WTC11 (cell line): Measurements from ENCODE around the gene FAM117B. TPM values are rescaled to one million over a fixed set of nuclear protein-coding genes. Genes with fewer than 3 reads are reported as not detected.
"Not testable (repeated sequence)": the region's sequence is repeated elsewhere in the genome, so short reads cannot be mapped to it uniquely, and the experiment has no call there.

Experiments used
- ATAC-seq: fragments of 200-7000 bp; cut with Tn5 transposase; 2 replicates; pipeline ENCODE4 v1.10.0; 2021; ENCODE audit warnings: mild to moderate bottlenecking, moderate library complexity
- CTCF ChIA-PET: fragments of 300-600 bp; sonication (Branson Sonifier 250); formaldehyde crosslinking; loops from one replicate; lab custom pipeline; 2021; ENCODE audit warnings: antibody characterized with exemption; lab: Charles Lee
- POLR2A ChIA-PET: fragments of 350-600 bp; sonication (Branson Sonifier 250); formaldehyde crosslinking; loops from one replicate; lab custom pipeline; 2021; ENCODE audit warnings: antibody characterized with exemption; lab: Charles Lee
- DNase-seq: peaks from one replicate; pipeline ENCODE4 v3.0.0; 2021; ENCODE audit warnings: low spot score
- H3K27ac Mint-ChIP-seq: 2 replicates; pipeline ENCODE4 v1.8.0; 2021; ENCODE audit warnings: mixed read lengths
- H3K27me3 Mint-ChIP-seq: 2 replicates; pipeline ENCODE4 v1.8.0; 2021; ENCODE audit warnings: low read depth, mild to moderate bottlenecking, moderate library complexity, mixed read lengths
- H3K36me3 Mint-ChIP-seq: 2 replicates; pipeline ENCODE4 v1.8.0; 2021; ENCODE audit warnings: mixed read lengths
- H3K4me1 Mint-ChIP-seq: 2 replicates; pipeline ENCODE4 v1.8.0; 2022; ENCODE audit warnings: mixed read lengths
- H3K4me3 Mint-ChIP-seq: 2 replicates; pipeline ENCODE4 v1.8.0; 2021; ENCODE audit warnings: mild to moderate bottlenecking, moderate library complexity, mixed read lengths
- H3K9me3 Mint-ChIP-seq: 2 replicates; pipeline ENCODE4 v1.8.0; 2021; ENCODE audit warnings: mixed read lengths
- AFF4 ChIP-seq: sonication (generic); formaldehyde crosslinking; IDR thresholded peaks from 2 replicates; pipeline ENCODE4 v1.8.1; 2023; ENCODE audit warnings: mild to moderate bottlenecking, missing genetic modification reagents, borderline replicate concordance
- CBFB ChIP-seq: sonication (generic); formaldehyde crosslinking; IDR thresholded peaks from 2 replicates; pipeline ENCODE4 v1.8.1; 2022; ENCODE audit warnings: mild to moderate bottlenecking, low read depth, missing genetic modification reagents
- CREM ChIP-seq: sonication (generic); formaldehyde crosslinking; IDR thresholded peaks from 2 replicates; pipeline ENCODE4 v1.8.1; 2022; ENCODE audit warnings: mild to moderate bottlenecking, missing genetic modification reagents, moderate library complexity
- E2F5 ChIP-seq: sonication (generic); formaldehyde crosslinking; IDR thresholded peaks from 2 replicates; pipeline ENCODE4 v1.8.1; 2022; ENCODE audit warnings: mild to moderate bottlenecking, moderate library complexity, missing genetic modification reagents
- ELF4 ChIP-seq: sonication (generic); formaldehyde crosslinking; IDR thresholded peaks from 2 replicates; pipeline ENCODE4 v1.8.1; 2022; ENCODE audit warnings: low read depth, mild to moderate bottlenecking, moderate library complexity, missing genetic modification reagents
- FOXJ3 ChIP-seq: sonication (generic); formaldehyde crosslinking; IDR thresholded peaks from 2 replicates; pipeline ENCODE4 v1.9.0; 2021; ENCODE audit warnings: missing genetic modification reagents, mild to moderate bottlenecking, borderline replicate concordance
- HMGA2 ChIP-seq: fragments of 250-450 bp; sonication (Bioruptor Pico); IDR thresholded peaks from 2 replicates; pipeline ENCODE4 v1.4.0; 2021; ENCODE audit warnings: mild to moderate bottlenecking, moderate library complexity
- IRF1 ChIP-seq: sonication (generic); formaldehyde crosslinking; IDR thresholded peaks from 2 replicates; pipeline ENCODE4 v1.8.0; 2023; ENCODE audit warnings: missing genetic modification reagents
- JUN ChIP-seq: sonication (generic); formaldehyde crosslinking; IDR thresholded peaks from 2 replicates; pipeline ENCODE4 v1.8.0; 2023; ENCODE audit warnings: mild to moderate bottlenecking, missing genetic modification reagents
- MAX ChIP-seq: sonication (generic); formaldehyde crosslinking; IDR thresholded peaks from 2 replicates; pipeline ENCODE4 v1.8.0; 2022; ENCODE audit warnings: mild to moderate bottlenecking, missing genetic modification reagents
- NFYB ChIP-seq: sonication (generic); formaldehyde crosslinking; conservative IDR thresholded peaks from 2 replicates; pipeline ENCODE4 v1.8.0; 2022; ENCODE audit warnings: low read depth, missing genetic modification reagents
- NR2C2 ChIP-seq: sonication (generic); formaldehyde crosslinking; IDR thresholded peaks from 2 replicates; pipeline ENCODE4 v1.8.0; 2022; ENCODE audit warnings: mild to moderate bottlenecking, missing genetic modification reagents
- PRRX2 ChIP-seq: fragments of 250-450 bp; sonication (Bioruptor Pico); IDR thresholded peaks from 2 replicates; pipeline ENCODE4 v1.8.0; 2021; ENCODE audit warnings: mild to moderate bottlenecking
- SMAD4 ChIP-seq: sonication (generic); formaldehyde crosslinking; IDR thresholded peaks from 2 replicates; pipeline ENCODE4 v1.8.0; 2022; ENCODE audit warnings: mild to moderate bottlenecking, missing genetic modification reagents
- TEAD4 ChIP-seq: sonication (generic); formaldehyde crosslinking; IDR thresholded peaks from 2 replicates; pipeline ENCODE4 v1.8.0; 2022; ENCODE audit warnings: mild to moderate bottlenecking, missing genetic modification reagents
- ZBTB43 ChIP-seq: sonication (generic); formaldehyde crosslinking; IDR thresholded peaks from 2 replicates; pipeline ENCODE4 v1.8.1; 2023; ENCODE audit warnings: mild to moderate bottlenecking, missing genetic modification reagents
- ZNF263 ChIP-seq: sonication (generic); formaldehyde crosslinking; IDR thresholded peaks from 2 replicates; pipeline ENCODE4 v1.8.1; 2022; ENCODE audit warnings: low read depth, mild to moderate bottlenecking, moderate library complexity, missing genetic modification reagents
- ZNF396 ChIP-seq: fragments of 250-450 bp; sonication (Bioruptor Pico); IDR thresholded peaks from 2 replicates; pipeline ENCODE4 v1.8.0; 2021; ENCODE audit warnings: mild to moderate bottlenecking, moderate library complexity, borderline replicate concordance
- ZNF512 ChIP-seq: sonication (generic); formaldehyde crosslinking; IDR thresholded peaks from 2 replicates; pipeline ENCODE4 v1.8.1; 2022; ENCODE audit warnings: missing genetic modification reagents, borderline replicate concordance
- ZSCAN18 ChIP-seq: fragments of 250-450 bp; sonication (Bioruptor Pico); IDR thresholded peaks from 2 replicates; pipeline ENCODE4 v2.1.2; 2022; ENCODE audit warnings: mild to moderate bottlenecking, moderate library complexity
- total RNA-seq: library from RNA; stranded (reverse); gene quantifications from 3 replicates; pipeline ENCODE4 v1.2.3, GENCODE V29; 2021

Gene FAM117B
- total RNA-seq, 1 experiment from 2014 or later: 18.1 TPM

GRCh38 chr2:202671317-202672035, 36.7 kb downstream of the FAM117B start:
- no peak overlapping the region for H3K27ac Mint-ChIP-seq
- TF ChIP-seq TEAD4 (CRISPR knock-in tag): no peak
- TF ChIP-seq ZNF396 (CRISPR knock-in tag): no peak
- TF ChIP-seq NR2C2: no peak
- no peak for TF ChIP-seq NFYB (CRISPR knock-in tag)
- TF ChIP-seq JUN: no peak
- TF ChIP-seq E2F5 (CRISPR knock-in tag): no peak
- no peak for TF ChIP-seq ZNF263 (CRISPR knock-in tag)
- no peak for TF ChIP-seq IRF1
- no peak for TF ChIP-seq ELF4 (CRISPR knock-in tag)
- TF ChIP-seq PRRX2 (CRISPR knock-in tag): no peak
- no peak for TF ChIP-seq ZSCAN18
- no peak for TF ChIP-seq CBFB
- TF ChIP-seq CREM: no peak
- no peak for TF ChIP-seq AFF4 (CRISPR knock-in tag)
- TF ChIP-seq, all 79 proteins: peak for 0
- no peaks in the 10 kb centered on the region for H3K36me3 Mint-ChIP-seq
- POLR2A ChIA-PET: no interaction called here
- H3K27me3 Mint-ChIP-seq: no peaks in the 10 kb centered on the region
- H3K4me3 Mint-ChIP-seq: no peak overlapping the region
- no peak for DNase-seq
- H3K9me3 Mint-ChIP-seq: no peaks in the 10 kb centered on the region
- ATAC-seq: no peak
- CTCF ChIA-PET: no interaction called here
- H3K4me1 Mint-ChIP-seq: peaks cover 3% of the 10 kb centered on the region; the same call in 1 of the 2 replicates

- POLR2A ChIA-PET, H3K9me3 Mint-ChIP-seq, H3K4me3 Mint-ChIP-seq, H3K27ac Mint-ChIP-seq, ATAC-seq, H3K36me3 Mint-ChIP-seq, DNase-seq, H3K27me3 Mint-ChIP-seq: not testable (repeated sequence)
- peaks cover 10% of the 10 kb centered on the region for H3K4me1 Mint-ChIP-seq
- CTCF ChIA-PET: interaction anchor here (2.1 kb wide), 1 partner anchor 86 kb away, joined by 6 read pairs; no protein-coding TSS in a partner anchor
Observed at GRCh38 chr2:202675097-202675496, 40.3 kb downstream of the FAM117B start.

- Mint-ChIP-seq H3K9me3 (no peaks in the 10 kb centered on the region), H3K4me3 (no peak overlapping the region), H3K27me3 (no peaks in the 10 kb centered on the region), H3K36me3 (0 out of 2 replicates have a peak, but pooled peaks cover 2% of the 10 kb centered on the region), H3K4me1 (peaks cover 26% of the 10 kb centered on the region), H3K27ac (no peak overlapping the region)
- DNase-seq (no peak), ATAC-seq (no peak)
- CTCF ChIA-PET: no interaction called here
- POLR2A ChIA-PET: no interaction called here
- TF ChIP-seq MAX (CRISPR knock-in tag): no peak
- TF ChIP-seq ZSCAN18: no peak
- TF ChIP-seq ZNF396 (CRISPR knock-in tag): no peak
- TF ChIP-seq ZNF512 (CRISPR knock-in tag): no peak
- TF ChIP-seq SMAD4 (CRISPR knock-in tag): no peak
- TF ChIP-seq FOXJ3 (CRISPR knock-in tag): no peak
- no peak for TF ChIP-seq ZNF263 (CRISPR knock-in tag)
- TF ChIP-seq ZBTB43 (CRISPR knock-in tag): no peak
- no peak for TF ChIP-seq HMGA2 (CRISPR knock-in tag)
Observed at GRCh38 chr2:202679980-202680379, 45.2 kb downstream of the FAM117B start.
